H7 (cell line): ENCODE data around the gene WFDC9. TPM values are rescaled to one million over a fixed set of nuclear protein-coding genes. Genes with fewer than 3 reads are reported as not detected.
"Not testable (repeated sequence)": the region's sequence is repeated elsewhere in the genome, so short reads cannot be mapped to it uniquely, and the experiment has no call there.

ENCODE experiments used
- DNase-seq: peaks from one replicate; pipeline ENCODE4 v3.0.0; 2012
- H3K27me3 ChIP-seq: 2 replicates; pipeline ENCODE4 v1.6.0; 2011; ENCODE audit warnings: mild to moderate bottlenecking, low read length; ENCODE audit not compliant: control insufficient read depth, insufficient read depth
- H3K36me3 ChIP-seq: replicated peaks from 2 replicates; pipeline ENCODE4 v1.5.1; 2011; ENCODE audit warnings: low read length; ENCODE audit not compliant: control insufficient read depth, insufficient read depth
- H3K4me3 ChIP-seq: 2 replicates; pipeline ENCODE4 v1.5.1; 2011; ENCODE audit warnings: low read depth, mild to moderate bottlenecking, control low read depth, low read length, moderate library complexity; ENCODE audit not compliant: insufficient read depth
- total RNA-seq: library from RNA; depleted of rRNA; stranded (reverse); fragments of >200 nt; shearing (Covaris generic); gene quantifications from 2 replicates; pipeline ENCODE4 v1.2.3, GENCODE V29; 2014; rRNA removed

Gene WFDC9
- total RNA-seq, 1 experiment from 2014 or later = not detected

DNA sequence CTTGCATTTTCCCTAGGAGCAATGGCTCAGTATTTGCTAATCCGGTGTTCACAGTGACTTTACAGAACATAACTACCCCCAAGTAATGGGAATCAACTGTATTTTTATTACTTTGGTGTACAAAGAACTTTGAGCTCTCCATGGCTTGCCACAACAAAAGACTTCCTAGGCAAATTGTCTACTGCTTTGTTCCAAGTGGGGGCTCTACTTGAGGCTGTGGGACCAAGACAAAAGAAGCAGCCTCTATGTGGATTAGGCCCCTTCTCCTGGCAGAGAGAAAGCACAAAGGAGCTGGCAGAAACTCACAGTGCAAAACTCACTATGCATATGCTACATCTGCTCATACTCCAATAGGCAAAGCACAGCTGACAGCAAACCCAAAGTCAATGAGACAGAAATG, 52.9 kb downstream of the WFDC9 start:
- DNase-seq = peak; percentile 15
- no peak overlapping the region for H3K4me3 ChIP-seq
- no peaks in the 10 kb centered on the region for H3K27me3 ChIP-seq
- no peaks in the 10 kb centered on the region for H3K36me3 ChIP-seq

- H3K27me3 ChIP-seq = no peaks in the 10 kb centered on the region
- no peak overlapping the region for H3K4me3 ChIP-seq
- H3K36me3 ChIP-seq = no peaks in the 10 kb centered on the region
- no peak for DNase-seq
Measured at GRCh38 chr20:45576995-45577394, 54.1 kb downstream of the WFDC9 start.

- no peak for DNase-seq
- no peaks in the 10 kb centered on the region for H3K36me3 ChIP-seq
- no peak overlapping the region for H3K4me3 ChIP-seq
- no peaks in the 10 kb centered on the region for H3K27me3 ChIP-seq
Measured at GRCh38 chr20:45575931-45576330, 55.2 kb downstream of the WFDC9 start.

GRCh38 chr20:45569650-45570049, 61.4 kb downstream of the WFDC9 start:
- H3K36me3 ChIP-seq, H3K27me3 ChIP-seq, H3K4me3 ChIP-seq, DNase-seq: not testable (repeated sequence)

DNA sequence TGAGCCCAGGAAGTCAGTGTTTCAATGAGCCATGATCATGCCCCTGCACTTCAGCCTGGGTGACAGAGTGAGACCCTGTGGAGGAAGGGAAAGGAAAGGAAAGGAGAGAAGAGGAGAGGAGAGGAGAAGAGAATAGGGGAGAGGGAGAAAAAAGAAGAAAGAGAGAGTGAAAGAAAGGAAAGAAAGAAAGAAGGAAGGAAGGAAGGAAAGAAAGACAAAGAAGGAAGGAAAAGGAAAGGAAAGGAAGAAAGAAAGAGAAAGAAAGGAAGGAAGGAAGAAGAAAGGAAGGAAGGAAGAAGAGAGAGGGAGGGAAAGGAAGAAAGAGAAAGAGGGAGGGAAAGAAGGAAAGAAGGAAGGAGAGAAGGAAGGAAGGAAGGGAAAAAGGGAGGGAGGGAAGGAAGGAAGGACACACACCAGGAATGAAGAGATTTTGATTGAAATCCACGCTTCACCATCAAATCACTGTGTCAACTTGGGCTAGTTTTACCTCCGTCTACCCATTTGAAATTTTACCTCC, 66.3 kb downstream of the WFDC9 start:
- Histone ChIP-seq H3K4me3 (no peak overlapping the region), H3K27me3 (no peaks in the 10 kb centered on the region), H3K36me3 (no peaks in the 10 kb centered on the region)
- no peak for DNase-seq

Other genes with a start within 250 kb of the WFDC9 start
- 12.5 and 23.4 TPM in 2 replicates for gene DBNDD2, start 223.0 kb downstream of the WFDC9 start, total RNA-seq
- gene PIGT, start 215.1 kb downstream of the WFDC9 start, total RNA-seq = 67.9 and 70.5 TPM in 2 replicates
- 10.0 and 16.5 TPM in 2 replicates for gene WFDC2, start 161.5 kb downstream of the WFDC9 start, total RNA-seq
- gene SPINT3, start 115.7 kb downstream of the WFDC9 start, total RNA-seq = not detected in 2 replicates
- gene WFDC6, start 91.8 kb downstream of the WFDC9 start, total RNA-seq = not detected in 2 replicates
- 0.03 TPM in 1 of 2 replicates, not detected in the other for gene EPPIN, start 83.9 kb downstream of the WFDC9 start, total RNA-seq
- not detected in 2 replicates for gene WFDC8, start 52.0 kb downstream of the WFDC9 start, total RNA-seq
- gene WFDC10A, start 1.5 kb downstream of the WFDC9 start, total RNA-seq = 0.33 TPM in 1 of 2 replicates, not detected in the other
- gene WFDC11, start 39.0 kb upstream of the WFDC9 start, total RNA-seq = not detected in 2 replicates
- not detected in 2 replicates for gene WFDC13, start 70.8 kb upstream of the WFDC9 start, total RNA-seq
- gene WFDC10B, start 73.7 kb upstream of the WFDC9 start, total RNA-seq = 0.52 TPM in 1 of 2 replicates, not detected in the other
- gene SPINT4, start 91.1 kb upstream of the WFDC9 start, total RNA-seq = not detected in 2 replicates
- gene WFDC3, start 160.6 kb upstream of the WFDC9 start, total RNA-seq = 0.59 TPM in 1 of 2 replicates, not detected in the other
- gene DNTTIP1, start 160.7 kb upstream of the WFDC9 start, total RNA-seq = 21.4 and 24.2 TPM in 2 replicates
- gene UBE2C, start 181.4 kb upstream of the WFDC9 start, total RNA-seq = 265 and 278 TPM in 2 replicates
- gene TNNC2, start 196.0 kb upstream of the WFDC9 start, total RNA-seq = 0.42 and 0.70 TPM in 2 replicates
- 22.5 and 22.7 TPM in 2 replicates for gene SNX21, start 202.5 kb upstream of the WFDC9 start, total RNA-seq
- 57.1 and 59.7 TPM in 2 replicates for gene ACOT8, start 226.1 kb upstream of the WFDC9 start, total RNA-seq
- gene ZSWIM3, start 226.3 kb upstream of the WFDC9 start, total RNA-seq = 5.4 and 5.7 TPM in 2 replicates
- gene ZSWIM1, start 249.9 kb upstream of the WFDC9 start, total RNA-seq = 13.3 and 17.8 TPM in 2 replicates